Measurements from ENCODE around the gene NDUFS8. TPM values are rescaled to one million over a fixed set of nuclear protein-coding genes. Genes with fewer than 3 reads are reported as not detected.

NDUFS8 gene
- total and polyA plus RNA-seq, 9 donors = 67.1 to 108 (median 80.1) TPM

DNA sequence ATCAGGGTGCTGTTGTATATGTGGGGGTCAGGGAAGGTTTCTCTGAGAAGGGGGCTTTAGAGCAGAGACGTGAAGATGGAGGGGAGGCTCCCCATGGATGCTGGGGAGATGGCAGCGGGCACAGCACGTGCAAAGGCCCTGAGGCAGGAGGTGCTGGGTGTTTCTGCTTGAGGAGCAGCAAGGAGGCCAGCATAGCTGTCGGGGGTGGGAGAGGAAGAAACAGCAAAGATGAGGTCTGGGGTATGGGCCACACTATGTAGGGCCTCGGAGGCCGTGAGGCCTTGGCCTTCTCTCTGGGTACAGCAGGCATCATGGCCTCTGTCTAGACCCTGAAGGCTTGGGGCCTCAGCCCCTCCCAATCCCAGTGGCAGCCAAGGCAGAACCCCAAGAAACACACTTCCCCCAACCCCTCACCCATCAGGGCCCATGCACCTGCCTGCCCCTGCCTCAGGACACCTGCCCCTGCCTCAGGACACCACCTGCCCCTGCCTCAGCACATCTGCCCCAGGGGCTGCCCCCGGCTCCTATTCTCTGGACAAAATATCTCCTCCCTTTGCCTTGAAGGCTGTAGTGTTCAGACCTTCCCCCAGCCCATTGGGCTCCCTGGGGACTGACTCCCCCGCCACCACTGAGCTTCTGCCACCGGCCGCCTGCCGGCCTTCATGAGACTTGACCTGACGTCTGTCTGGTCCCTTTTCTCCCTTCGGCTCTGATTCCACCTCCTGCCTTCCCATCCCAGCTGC is 14.1 kb upstream of the NDUFS8 start:
- Histone ChIP-seq H3K27ac (ENCODE audit: low read length) (no peak overlapping the region), H3K4me1 (ENCODE audit: control insufficient read depth, insufficient read depth, low read length) (peaks cover 36% of the 10 kb centered on the region), H3K27me3 (ENCODE audit: control insufficient read depth, insufficient read depth, low read length) (no peaks in the 10 kb centered on the region), H3K4me3 (ENCODE audit: low read length) (no peak overlapping the region), H3K9me3 (replicated peaks; ENCODE audit: control insufficient read depth, low read depth, low read length) (no peaks in the 10 kb centered on the region), H3K36me3 (ENCODE audit: control insufficient read depth, insufficient read depth, low read length) (no peaks in the 10 kb centered on the region)
- 43% methylated on average over 10 of the region's 13 CpGs for WGBS (ENCODE audit: insufficient coverage)
- no peak for DNase-seq

DNA sequence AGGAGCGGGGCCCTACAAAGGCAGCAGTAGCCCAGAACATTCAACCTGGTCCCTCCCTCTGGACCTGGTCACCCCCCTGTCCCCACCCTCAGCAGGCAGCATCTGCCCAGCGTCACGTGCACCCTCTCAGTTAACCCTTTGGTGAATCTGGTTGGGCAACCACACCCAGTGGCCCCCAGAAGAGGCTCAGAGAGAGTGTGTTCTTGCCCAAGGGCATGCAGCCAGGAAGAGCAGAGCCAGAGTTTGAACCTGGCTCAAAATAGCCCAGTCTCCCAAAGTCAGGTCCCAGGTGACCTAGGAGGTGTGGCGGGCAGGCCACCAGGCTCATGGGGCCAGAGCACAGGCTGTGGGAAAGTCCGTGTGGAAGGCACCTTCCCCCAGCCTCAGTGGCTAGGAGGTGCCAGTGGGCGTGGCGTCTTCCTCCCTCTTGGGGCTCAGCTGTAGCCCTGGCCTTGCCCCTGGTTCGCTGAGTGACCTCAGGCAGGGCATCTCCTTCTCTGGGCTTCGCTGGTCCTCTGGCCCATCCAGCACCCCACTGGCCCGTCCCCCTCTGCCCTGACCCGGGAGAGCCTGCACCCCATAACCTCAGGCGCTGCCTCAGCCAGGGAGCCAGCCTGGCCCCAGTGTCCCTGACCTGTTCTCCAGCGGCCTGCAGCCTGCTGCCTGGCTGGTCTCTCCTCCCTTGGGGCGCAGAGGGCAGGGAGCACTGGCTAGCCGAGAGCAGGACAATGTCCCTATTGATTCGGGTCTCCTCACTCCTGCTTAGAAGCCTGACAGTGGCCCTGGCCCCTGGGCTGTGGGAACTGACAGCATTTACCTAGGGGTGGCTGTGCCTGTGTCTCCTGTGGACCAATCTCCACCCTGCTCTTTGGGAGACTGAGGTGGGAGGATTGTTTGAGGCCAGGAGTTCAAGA is 13.3 kb upstream of the NDUFS8 start:
- peaks cover 31% of the 10 kb centered on the region for H3K4me1 ChIP-seq (ENCODE audit: control insufficient read depth, insufficient read depth, low read length)
- H3K27ac ChIP-seq (ENCODE audit: low read length) = no peak overlapping the region
- no peak overlapping the region for H3K4me3 ChIP-seq (ENCODE audit: low read length)
- DNase-seq = no peak
- 60% methylated on average over 12 of the region's 16 CpGs for WGBS (ENCODE audit: insufficient coverage)
- H3K9me3 ChIP-seq (replicated peaks; ENCODE audit: control insufficient read depth, low read depth, low read length) = no peaks in the 10 kb centered on the region
- H3K27me3 ChIP-seq (ENCODE audit: control insufficient read depth, insufficient read depth, low read length) = no peaks in the 10 kb centered on the region
- H3K36me3 ChIP-seq (ENCODE audit: control insufficient read depth, insufficient read depth, low read length) = no peaks in the 10 kb centered on the region

DNA sequence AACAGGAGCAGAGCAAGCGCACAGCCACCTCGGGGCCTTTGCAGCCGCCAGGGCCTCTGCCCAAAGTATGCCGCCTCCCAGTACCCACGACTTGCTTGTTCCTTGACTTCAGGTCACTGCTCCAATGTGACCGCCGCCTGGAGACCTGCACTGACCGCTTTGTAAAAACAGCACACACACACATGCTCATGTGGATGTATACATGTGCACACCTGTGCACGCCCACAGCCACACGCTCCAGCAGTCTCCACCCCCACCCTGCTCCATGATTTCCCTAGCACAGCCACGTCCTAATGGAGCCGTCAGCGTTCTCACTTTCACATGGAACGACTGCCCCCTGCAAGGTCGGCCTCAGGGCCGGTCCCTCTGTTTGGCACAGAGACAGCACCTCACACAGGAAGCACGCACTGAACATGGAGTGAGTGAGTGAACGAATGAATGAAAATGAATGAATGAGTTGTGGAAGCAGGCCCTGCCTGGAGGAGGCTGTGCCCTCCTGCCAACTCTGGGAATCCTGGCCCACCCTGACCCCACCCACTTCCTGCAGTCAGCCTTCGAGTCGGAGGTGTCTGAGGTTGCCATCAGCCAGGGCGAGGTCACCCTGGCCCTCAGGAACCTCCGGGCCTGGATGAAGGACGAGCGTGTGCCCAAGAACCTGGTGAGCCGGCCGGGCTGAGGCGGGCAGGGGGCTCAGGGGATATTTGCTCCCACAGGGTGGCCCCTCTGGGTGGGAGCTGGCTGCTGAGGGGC is 12.3 kb upstream of the NDUFS8 start:
- H3K27ac ChIP-seq (ENCODE audit: low read length) = no peak overlapping the region
- peaks cover 27% of the 10 kb centered on the region for H3K4me1 ChIP-seq (ENCODE audit: control insufficient read depth, insufficient read depth, low read length)
- H3K27me3 ChIP-seq (ENCODE audit: control insufficient read depth, insufficient read depth, low read length) = no peaks in the 10 kb centered on the region
- no peaks in the 10 kb centered on the region for H3K36me3 ChIP-seq (ENCODE audit: control insufficient read depth, insufficient read depth, low read length)
- no peaks in the 10 kb centered on the region for H3K9me3 ChIP-seq (replicated peaks; ENCODE audit: control insufficient read depth, low read depth, low read length)
- no peak overlapping the region for H3K4me3 ChIP-seq (ENCODE audit: low read length)
- WGBS (ENCODE audit: insufficient coverage) = 65% methylated on average over 26 of the region's 27 CpGs
- no peak for DNase-seq

DNA sequence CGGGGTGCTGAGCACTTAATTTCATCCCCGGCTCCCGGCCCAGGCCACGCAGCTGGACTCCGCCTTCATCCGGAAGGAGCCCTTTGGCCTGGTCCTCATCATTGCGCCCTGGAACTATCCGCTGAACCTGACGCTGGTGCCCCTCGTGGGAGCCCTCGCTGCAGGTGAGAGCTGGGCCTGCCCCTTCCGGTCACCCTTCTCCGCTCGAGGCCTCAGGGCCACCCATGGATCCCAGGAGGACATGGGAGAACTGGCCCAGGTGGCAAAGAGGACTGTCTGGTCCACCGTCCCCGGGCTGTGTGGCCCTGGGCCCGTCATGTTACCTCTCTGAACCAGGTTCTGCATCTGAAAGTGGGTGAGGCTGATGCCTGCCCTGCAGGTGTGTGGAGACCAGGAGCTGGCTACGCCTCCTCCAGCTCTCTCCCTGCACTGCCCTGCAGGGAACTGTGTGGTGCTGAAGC is 11.7 kb upstream of the NDUFS8 start:
- H3K9me3 ChIP-seq (replicated peaks; ENCODE audit: control insufficient read depth, low read depth, low read length) = no peaks in the 10 kb centered on the region
- no peaks in the 10 kb centered on the region for H3K27me3 ChIP-seq (ENCODE audit: control insufficient read depth, insufficient read depth, low read length)
- no peak overlapping the region for H3K27ac ChIP-seq (ENCODE audit: low read length)
- 77% methylated on average over 18 of the region's 18 CpGs for WGBS (ENCODE audit: insufficient coverage)
- H3K4me1 ChIP-seq (ENCODE audit: control insufficient read depth, insufficient read depth, low read length) = peaks cover 22% of the 10 kb centered on the region
- H3K36me3 ChIP-seq (ENCODE audit: control insufficient read depth, insufficient read depth, low read length) = no peaks in the 10 kb centered on the region
- H3K4me3 ChIP-seq (ENCODE audit: low read length) = no peak overlapping the region
- DNase-seq = no peak

DNA sequence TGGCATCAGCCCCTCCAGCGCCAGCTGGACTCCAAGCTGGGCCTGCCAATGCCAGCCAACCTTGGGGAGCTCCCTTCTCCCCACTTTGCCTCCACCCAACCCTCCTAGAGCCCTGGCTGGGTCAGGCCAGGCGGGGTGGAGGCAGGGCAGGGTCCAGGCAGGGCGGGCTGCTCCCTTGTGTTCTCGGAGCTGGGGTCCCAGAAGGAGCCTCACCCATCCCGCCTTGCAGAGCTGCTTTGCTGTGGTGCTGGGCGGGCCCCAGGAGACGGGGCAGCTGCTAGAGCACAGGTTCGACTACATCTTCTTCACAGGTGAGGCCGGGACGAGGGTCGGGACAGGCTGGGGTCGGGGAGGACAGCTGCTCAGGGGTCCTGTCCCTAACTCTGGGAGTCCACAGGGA is 11.0 kb upstream of the NDUFS8 start:
- WGBS (ENCODE audit: insufficient coverage) = 80% methylated on average over 11 of the region's 12 CpGs
- Histone ChIP-seq H3K4me3 (ENCODE audit: low read length) (no peak overlapping the region), H3K36me3 (ENCODE audit: control insufficient read depth, insufficient read depth, low read length) (no peaks in the 10 kb centered on the region), H3K27me3 (ENCODE audit: control insufficient read depth, insufficient read depth, low read length) (no peaks in the 10 kb centered on the region), H3K9me3 (replicated peaks; ENCODE audit: control insufficient read depth, low read depth, low read length) (no peaks in the 10 kb centered on the region), H3K4me1 (ENCODE audit: control insufficient read depth, insufficient read depth, low read length) (peaks cover 15% of the 10 kb centered on the region), H3K27ac (ENCODE audit: low read length) (no peak overlapping the region)
- DNase-seq = no peak

DNA sequence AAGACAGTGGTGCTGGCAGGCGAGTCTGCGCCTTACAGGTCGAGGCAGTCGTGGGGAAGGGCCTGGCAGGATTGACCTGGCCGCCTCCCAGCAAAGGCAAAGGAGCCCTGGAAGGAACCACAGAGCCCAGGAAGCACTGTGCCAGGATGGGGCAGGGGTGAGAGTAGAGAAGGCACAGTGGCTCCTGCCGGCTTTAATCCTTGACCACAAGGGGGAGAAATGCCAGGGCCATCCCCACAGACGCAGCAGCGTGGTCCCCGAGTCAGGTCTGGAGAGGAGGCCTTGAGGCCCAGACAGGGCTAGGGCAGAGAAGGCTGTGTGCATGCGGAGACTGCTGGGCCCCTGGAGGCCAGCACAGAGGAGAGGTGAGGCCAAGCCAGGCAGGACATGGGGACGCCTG is 9.9 kb upstream of the NDUFS8 start:
- no peaks in the 10 kb centered on the region for H3K36me3 ChIP-seq (ENCODE audit: control insufficient read depth, insufficient read depth, low read length)
- H3K4me1 ChIP-seq (ENCODE audit: control insufficient read depth, insufficient read depth, low read length) = peaks cover 8% of the 10 kb centered on the region
- H3K9me3 ChIP-seq (replicated peaks; ENCODE audit: control insufficient read depth, low read depth, low read length) = peaks cover 7% of the 10 kb centered on the region
- no peak overlapping the region for H3K27ac ChIP-seq (ENCODE audit: low read length)
- no peak overlapping the region for H3K4me3 ChIP-seq (ENCODE audit: low read length)
- no peaks in the 10 kb centered on the region for H3K27me3 ChIP-seq (ENCODE audit: control insufficient read depth, insufficient read depth, low read length)
- 34% methylated on average over 11 of the region's 11 CpGs for WGBS (ENCODE audit: insufficient coverage)
- DNase-seq = no peak

DNA sequence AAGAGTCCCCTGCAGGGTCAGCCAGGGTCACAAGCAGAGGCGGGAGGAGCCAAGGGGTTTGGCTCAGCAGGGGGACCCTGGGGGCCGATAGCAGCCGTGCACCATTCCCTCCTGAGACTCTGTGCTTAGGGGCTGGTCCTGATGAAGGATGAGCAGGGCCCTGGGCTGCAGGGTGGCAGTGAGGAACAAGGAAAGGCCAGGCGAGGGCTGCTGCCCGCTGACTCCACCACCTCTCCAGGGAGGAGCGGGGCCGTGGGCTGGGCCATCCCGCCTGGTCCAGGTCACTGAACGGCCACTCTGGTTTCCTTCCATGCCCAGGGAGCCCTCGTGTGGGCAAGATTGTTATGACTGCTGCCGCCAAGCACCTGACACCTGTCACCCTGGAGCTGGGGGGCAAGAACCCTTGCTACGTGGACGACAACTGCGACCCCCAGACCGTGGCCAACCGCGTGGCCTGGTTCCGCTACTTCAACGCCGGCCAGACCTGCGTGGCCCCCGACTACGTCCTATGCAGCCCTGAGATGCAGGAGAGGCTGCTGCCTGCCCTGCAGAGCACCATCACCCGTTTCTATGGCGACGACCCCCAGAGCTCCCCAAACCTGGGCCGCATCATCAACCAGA is 9.2 kb upstream of the NDUFS8 start:
- H3K9me3 ChIP-seq (replicated peaks; ENCODE audit: control insufficient read depth, low read depth, low read length) = peaks cover 7% of the 10 kb centered on the region
- H3K27ac ChIP-seq (ENCODE audit: low read length) = no peak overlapping the region
- H3K36me3 ChIP-seq (ENCODE audit: control insufficient read depth, insufficient read depth, low read length) = no peaks in the 10 kb centered on the region
- H3K4me3 ChIP-seq (ENCODE audit: low read length) = no peak overlapping the region
- WGBS (ENCODE audit: insufficient coverage) = 57% methylated on average over 27 of the region's 27 CpGs
- no peaks in the 10 kb centered on the region for H3K27me3 ChIP-seq (ENCODE audit: control insufficient read depth, insufficient read depth, low read length)
- H3K4me1 ChIP-seq (ENCODE audit: control insufficient read depth, insufficient read depth, low read length) = peaks cover 8% of the 10 kb centered on the region
- DNase-seq = no peak

DNA sequence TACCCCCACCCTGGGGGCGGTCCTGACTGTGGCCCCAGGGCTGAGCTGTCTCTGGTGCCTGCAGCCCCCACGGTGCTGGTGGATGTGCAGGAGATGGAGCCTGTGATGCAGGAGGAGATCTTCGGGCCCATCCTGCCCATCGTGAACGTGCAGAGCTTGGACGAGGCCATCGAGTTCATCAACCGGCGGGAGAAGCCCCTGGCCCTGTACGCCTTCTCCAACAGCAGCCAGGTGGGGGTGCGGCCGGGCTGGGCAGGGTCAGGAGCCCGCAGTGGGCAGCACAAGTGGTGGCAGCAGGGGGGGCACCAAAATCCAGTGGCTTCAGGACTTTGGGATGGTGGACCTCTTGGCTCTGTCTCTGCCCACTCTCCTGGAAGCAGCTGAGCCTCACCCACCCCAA is 8.0 kb upstream of the NDUFS8 start:
- Histone ChIP-seq H3K36me3 (ENCODE audit: control insufficient read depth, insufficient read depth, low read length) (no peaks in the 10 kb centered on the region), H3K27ac (ENCODE audit: low read length) (no peak overlapping the region), H3K27me3 (ENCODE audit: control insufficient read depth, insufficient read depth, low read length) (no peaks in the 10 kb centered on the region), H3K9me3 (replicated peaks; ENCODE audit: control insufficient read depth, low read depth, low read length) (peaks cover 7% of the 10 kb centered on the region), H3K4me3 (ENCODE audit: low read length) (no peak overlapping the region), H3K4me1 (ENCODE audit: control insufficient read depth, insufficient read depth, low read length) (no peaks in the 10 kb centered on the region)
- no peak for DNase-seq
- 84% methylated on average over 11 of the region's 13 CpGs for WGBS (ENCODE audit: insufficient coverage)

DNA sequence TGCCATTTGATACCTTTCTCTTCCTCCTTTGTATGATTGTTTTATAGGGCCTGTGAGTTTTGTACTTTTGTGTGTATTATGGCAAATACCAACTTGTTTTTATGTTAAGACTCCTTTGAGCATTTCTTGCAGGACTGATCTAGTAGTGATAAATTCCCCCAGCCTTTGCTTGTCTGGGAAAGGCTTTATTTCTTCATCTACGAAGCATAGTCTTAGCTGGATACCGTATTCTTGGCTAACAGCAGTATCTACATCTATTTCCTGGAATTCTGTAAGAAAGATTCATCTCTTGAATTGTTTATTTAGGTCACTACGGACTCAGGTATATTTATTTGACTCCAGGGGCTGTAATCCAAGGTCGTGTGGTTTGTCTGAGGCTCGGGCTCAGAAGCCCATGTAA is 6.0 kb upstream of the NDUFS8 start:
- DNase-seq = no peak
- WGBS (ENCODE audit: insufficient coverage) = 89% methylated on average over 3 of the region's 5 CpGs
- Histone ChIP-seq H3K27ac (ENCODE audit: low read length) (no peak overlapping the region), H3K4me1 (ENCODE audit: control insufficient read depth, insufficient read depth, low read length) (peaks cover 2% of the 10 kb centered on the region), H3K27me3 (ENCODE audit: control insufficient read depth, insufficient read depth, low read length) (no peaks in the 10 kb centered on the region), H3K36me3 (ENCODE audit: control insufficient read depth, insufficient read depth, low read length) (no peaks in the 10 kb centered on the region), H3K9me3 (replicated peaks; ENCODE audit: control insufficient read depth, low read depth, low read length) (peaks cover 7% of the 10 kb centered on the region), H3K4me3 (ENCODE audit: low read length) (no peak overlapping the region)
